Hepatocyte (in vitro differentiated cells): ENCODE measurements around the gene MXRA7.

Experiments used
- CTCF ChIP-seq: fragments of 200-600 bp; sonication (generic); IDR thresholded peaks from 2 replicates; pipeline ENCODE4 v1.5.1; 2016; ENCODE audit warnings: antibody characterized with exemption, mild to moderate bottlenecking; ENCODE audit not compliant: poor library complexity
- EZH2phosphoT487 ChIP-seq: fragments of 200-600 bp; sonication (generic); IDR thresholded peaks from one replicate; pipeline ENCODE4 v1.6.1; 2018; ENCODE audit warnings: antibody characterized with exemption, mild to moderate bottlenecking, low read depth, moderate library complexity; ENCODE audit not compliant: unreplicated experiment, severe bottlenecking

- TF ChIP-seq CTCF: no peak
- no peak for TF ChIP-seq EZH2phosphoT487
These were observed 75.7 kb downstream of the MXRA7 start for GRCh38 chr17:76635039-76635438.
